Subcutaneous adipose tissue (tissue), 4 donors: Measurements from ENCODE around the gene CSTF3. TPM values are rescaled to one million over a fixed set of nuclear protein-coding genes. Genes with fewer than 3 reads are reported as not detected.

Experiments
- total RNA-seq, 4 donors: library from RNA; depleted of rRNA; stranded (reverse); fragments of >200 nt; gene quantifications; one replicate each; pipeline ENCODE4 v1.1.0, GENCODE V29; 2016
- TF ChIP-seq, protein P1 (sequence below): fragments of 450-650 bp; IDR thresholded peaks from one replicate; pipeline ENCODE4 v1.5.1; 2016; ENCODE audit warnings: low read depth, mild to moderate bottlenecking, control low read depth, antibody characterized with exemption, moderate library complexity

The CSTF3 gene
- total RNA-seq, 4 donors from 2014 or later, result 10.5 to 20.7 (median 13.4) TPM

DNA sequence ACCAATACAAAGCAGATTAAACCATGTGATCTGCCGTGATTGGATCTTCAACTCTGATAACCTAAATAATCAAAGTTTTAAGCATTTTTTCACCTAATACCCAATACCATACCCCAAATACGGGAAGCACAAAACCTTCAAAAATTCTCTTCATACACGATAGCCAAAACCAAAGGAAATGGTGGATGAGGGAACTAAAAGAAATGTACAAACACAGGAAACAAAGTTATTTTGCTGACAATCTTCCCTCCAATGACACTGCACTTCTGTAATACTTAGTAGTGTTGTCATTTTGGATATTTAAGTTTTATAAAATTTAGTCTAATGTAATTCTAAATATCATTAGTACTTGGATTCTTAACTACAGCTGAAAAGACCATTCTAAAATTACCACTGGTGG is 27.0 kb downstream of the CSTF3 start:
- TF ChIP-seq, protein P1, sequence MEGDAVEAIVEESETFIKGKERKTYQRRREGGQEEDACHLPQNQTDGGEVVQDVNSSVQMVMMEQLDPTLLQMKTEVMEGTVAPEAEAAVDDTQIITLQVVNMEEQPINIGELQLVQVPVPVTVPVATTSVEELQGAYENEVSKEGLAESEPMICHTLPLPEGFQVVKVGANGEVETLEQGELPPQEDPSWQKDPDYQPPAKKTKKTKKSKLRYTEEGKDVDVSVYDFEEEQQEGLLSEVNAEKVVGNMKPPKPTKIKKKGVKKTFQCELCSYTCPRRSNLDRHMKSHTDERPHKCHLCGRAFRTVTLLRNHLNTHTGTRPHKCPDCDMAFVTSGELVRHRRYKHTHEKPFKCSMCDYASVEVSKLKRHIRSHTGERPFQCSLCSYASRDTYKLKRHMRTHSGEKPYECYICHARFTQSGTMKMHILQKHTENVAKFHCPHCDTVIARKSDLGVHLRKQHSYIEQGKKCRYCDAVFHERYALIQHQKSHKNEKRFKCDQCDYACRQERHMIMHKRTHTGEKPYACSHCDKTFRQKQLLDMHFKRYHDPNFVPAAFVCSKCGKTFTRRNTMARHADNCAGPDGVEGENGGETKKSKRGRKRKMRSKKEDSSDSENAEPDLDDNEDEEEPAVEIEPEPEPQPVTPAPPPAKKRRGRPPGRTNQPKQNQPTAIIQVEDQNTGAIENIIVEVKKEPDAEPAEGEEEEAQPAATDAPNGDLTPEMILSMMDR, result no peak

DNA sequence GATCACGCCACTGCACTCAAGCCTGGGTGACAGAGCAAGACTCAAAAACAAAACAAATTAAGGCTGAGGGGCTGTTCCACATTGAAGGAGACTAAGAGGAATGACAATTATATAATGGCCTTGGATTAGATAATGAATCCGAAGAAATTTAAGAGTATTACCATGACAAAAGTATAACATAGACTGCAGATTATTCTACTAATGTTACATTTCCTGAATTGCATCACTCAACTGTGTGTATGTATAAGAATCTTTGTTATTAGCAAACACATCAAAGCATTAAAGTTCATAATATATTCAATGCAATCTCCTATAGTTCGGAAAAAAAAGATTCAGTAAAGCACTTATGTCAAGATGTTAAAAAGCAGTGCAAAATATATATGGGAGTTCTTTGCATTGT is 27.5 kb downstream of the CSTF3 start:
- TF ChIP-seq, protein P1, result no peak

DNA sequence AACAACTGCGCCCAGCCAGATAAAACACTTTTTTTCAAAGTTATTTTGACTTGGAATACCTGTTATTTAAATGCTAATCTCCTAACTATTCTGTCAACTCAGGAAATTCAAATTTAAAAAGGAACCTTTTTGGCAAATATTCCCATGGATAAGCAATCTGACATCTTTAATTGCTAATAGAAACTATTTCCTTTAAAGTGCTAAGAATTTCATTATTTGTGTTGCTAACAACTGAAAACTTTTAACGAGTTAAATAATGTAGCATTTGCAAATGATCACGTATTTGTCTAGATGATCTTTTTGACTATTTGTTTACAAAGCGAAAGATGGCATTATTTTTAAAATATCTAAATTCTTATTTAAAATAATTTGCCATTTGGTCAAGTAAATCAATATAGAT is 28.8 kb downstream of the CSTF3 start:
- TF ChIP-seq, protein P1, result no peak

DNA sequence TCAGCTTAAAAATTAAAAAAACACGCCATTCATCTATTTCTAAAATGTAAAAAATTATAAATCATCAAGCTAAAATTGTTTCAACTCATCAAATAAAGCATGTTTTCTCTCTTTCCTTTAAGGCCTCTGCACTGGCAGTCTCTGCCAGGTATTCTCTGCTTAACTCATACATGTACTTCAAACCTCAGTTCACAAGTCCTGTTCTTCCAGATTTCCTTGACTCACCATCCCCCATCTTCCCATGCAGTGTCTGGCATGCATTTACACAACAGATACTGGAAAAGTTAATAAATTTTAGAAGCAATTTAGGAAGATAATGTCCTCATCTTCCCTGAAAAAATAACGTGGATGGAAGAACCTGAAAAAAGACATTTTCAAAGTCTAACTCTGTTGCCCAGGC is 32.5 kb downstream of the CSTF3 start:
- TF ChIP-seq, protein P1, result no peak

DNA sequence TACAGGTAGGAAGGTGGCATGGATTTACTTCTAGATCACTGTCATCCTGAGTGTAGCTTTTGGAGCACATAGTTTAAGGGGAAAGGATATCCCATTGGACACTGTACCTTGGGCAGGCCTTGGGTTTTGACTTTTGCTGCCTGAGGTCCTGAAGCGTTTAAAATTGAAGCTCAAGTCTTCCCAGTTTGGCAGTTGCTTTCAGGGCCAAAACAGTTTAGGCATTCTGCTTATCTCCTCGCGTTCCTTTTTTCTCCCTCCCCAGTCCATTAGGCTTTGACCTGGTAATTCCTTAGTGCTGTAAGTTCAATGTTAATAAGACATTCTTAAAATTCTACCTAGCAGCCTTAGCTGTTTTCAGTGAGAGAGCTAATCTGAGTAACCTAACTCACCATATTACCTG is 35.7 kb downstream of the CSTF3 start:
- TF ChIP-seq, protein P1, result no peak

DNA sequence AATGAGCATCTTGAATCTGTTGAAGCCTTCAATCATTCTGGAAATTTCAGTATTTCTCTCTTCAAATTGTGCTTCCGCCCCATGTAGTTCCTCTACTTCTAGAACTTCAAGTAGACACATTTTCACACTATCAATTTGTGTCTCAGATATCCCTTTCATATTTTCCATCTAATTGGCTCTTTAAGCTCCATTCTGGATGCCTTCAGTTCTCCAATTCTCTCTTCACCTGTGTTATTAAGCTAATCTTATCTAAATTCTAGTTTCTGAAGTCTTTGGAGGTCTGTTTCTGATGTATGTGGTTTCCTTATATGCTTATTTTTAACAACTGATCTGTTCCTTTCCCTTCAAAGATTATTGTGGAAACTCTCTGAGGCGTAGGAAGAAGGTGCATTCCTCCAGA is 36.3 kb downstream of the CSTF3 start:
- TF ChIP-seq, protein P1, result no peak

DNA sequence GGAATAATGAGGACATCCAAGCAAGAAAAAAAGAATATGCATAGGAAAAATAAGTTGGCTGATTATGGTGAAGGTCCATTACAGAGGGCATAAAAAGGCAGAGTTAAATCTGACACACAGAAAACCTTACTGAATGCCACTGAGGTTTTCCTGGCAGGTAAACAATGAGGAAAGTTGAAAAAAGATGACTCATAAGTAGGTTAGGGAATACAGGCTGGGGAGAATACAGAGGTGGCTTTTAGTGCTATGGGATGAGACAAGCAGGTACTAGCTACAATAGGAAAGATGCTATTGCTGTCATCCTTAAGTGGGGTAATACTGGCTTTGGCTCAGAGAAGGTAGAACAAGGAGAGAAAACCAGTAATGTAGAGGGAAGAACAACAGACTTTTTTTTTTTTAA is 44.7 kb downstream of the CSTF3 start:
- TF ChIP-seq, protein P1, result no peak
